HG03175 (cell line): Measurements from ENCODE around the gene MYL3.

Experiments used
- ATAC-seq: cut with Tn5 transposase; IDR thresholded peaks from one replicate; pipeline ENCODE4 v1.9.1; 2021; ENCODE audit warnings: mild to moderate bottlenecking, moderate library complexity; ENCODE audit not compliant: unreplicated experiment

MYL3 gene

GRCh38 chr3:46866032-46866595 is 2.9 kb upstream of the MYL3 start:
- ATAC-seq: no peak

GRCh38 chr3:46865546-46865945 is 2.3 kb upstream of the MYL3 start:
- no peak for ATAC-seq

- no peak for ATAC-seq
These were observed 1.8 kb upstream of the MYL3 start for GRCh38 chr3:46865031-46865507.

- no peak for ATAC-seq
These were observed 1.0 kb upstream of the MYL3 start for GRCh38 chr3:46864061-46864881.

- ATAC-seq: no peak
These were observed 747 bp downstream of the MYL3 start for GRCh38 chr3:46862369-46863025.

GRCh38 chr3:46861605-46862368 is 1.5 kb downstream of the MYL3 start:
- ATAC-seq: no peak

GRCh38 chr3:46860810-46861604 is 2.2 kb downstream of the MYL3 start:
- no peak for ATAC-seq

- no peak for ATAC-seq
These were observed 3.0 kb downstream of the MYL3 start for GRCh38 chr3:46860017-46860809.

- ATAC-seq: no peak
These were observed 4.1 kb downstream of the MYL3 start for GRCh38 chr3:46859001-46859710.

GRCh38 chr3:46858456-46858855 is 4.8 kb downstream of the MYL3 start:
- no peak for ATAC-seq

- no peak for ATAC-seq
These were observed 5.5 kb downstream of the MYL3 start for GRCh38 chr3:46857485-46858341.

- ATAC-seq: no peak
These were observed 6.4 kb downstream of the MYL3 start for GRCh38 chr3:46856576-46857471.

GRCh38 chr3:46854555-46854991 is 8.7 kb downstream of the MYL3 start:
- no peak for ATAC-seq

GRCh38 chr3:46853441-46854415 is 9.5 kb downstream of the MYL3 start:
- ATAC-seq: no peak

GRCh38 chr3:46852839-46853355 is 10.3 kb downstream of the MYL3 start:
- no peak for ATAC-seq

- no peak for ATAC-seq
These were observed 10.9 kb downstream of the MYL3 start for GRCh38 chr3:46852334-46852720.
